K562 (cell line): ENCODE results near the gene TMBIM4. TPM values are rescaled to one million over a fixed set of nuclear protein-coding genes. Genes with fewer than 3 reads are reported as not detected.

Experiments used
- CBX8 ChIP-seq: fragments of 200-600 bp; sonication (generic); IDR thresholded peaks from 2 replicates; pipeline ENCODE4 v1.6.1; 2012; ENCODE audit warnings: borderline replicate concordance, mixed run types, low read depth, mild to moderate bottlenecking, moderate library complexity, mixed read lengths, low read length, control low read depth, inconsistent platforms; ENCODE audit not compliant: poor library complexity, severe bottlenecking; ENCODE audit errors: extremely low read depth
- CCAR2 ChIP-seq: fragments of 200-400 bp; formaldehyde crosslinking; IDR thresholded peaks from 2 replicates; pipeline ENCODE4 v1.6.1; 2017; ENCODE audit warnings: mild to moderate bottlenecking, low read depth, low read length
- CEBPG ChIP-seq, 3 experiments: fragments of 200-800 bp in 1 of 3; sonication (Bioruptor generic) in 1 of 3; sonication (generic) in 1 of 3; formaldehyde crosslinking in 1 of 3; IDR thresholded peaks in 2 of 3; conservative IDR thresholded peaks in 1 of 3; 2 replicates each; pipeline versions ENCODE4 v1.6.1 to v1.8.0; 2016 to 2022; ENCODE audit warnings: missing compliant biosample characterization in 2 of 3, missing genetic modification characterization in 2 of 3, mild to moderate bottlenecking in 1 of 3, missing genetic modification reagents in 1 of 3
- CLOCK ChIP-seq: fragments of 250-450 bp; sonication (Bioruptor Pico); IDR thresholded peaks from 2 replicates; pipeline ENCODE4 v1.4.0; 2020; ENCODE audit warnings: mild to moderate bottlenecking, moderate library complexity, borderline replicate concordance
- DNMT1 ChIP-seq: fragments of 450-650 bp; IDR thresholded peaks from 2 replicates; pipeline ENCODE4 v1.6.1; 2016; ENCODE audit warnings: antibody characterized with exemption, mild to moderate bottlenecking
- GTF2A2 ChIP-seq: IDR thresholded peaks from 2 replicates; pipeline ENCODE4 v1.6.1; 2016; ENCODE audit warnings: mild to moderate bottlenecking, missing genetic modification characterization, missing compliant biosample characterization
- NFE2L1 ChIP-seq: fragments of 450-650 bp; IDR thresholded peaks from 2 replicates; pipeline ENCODE4 v1.6.1; 2016; ENCODE audit warnings: missing genetic modification characterization, low read depth, mild to moderate bottlenecking, missing compliant biosample characterization, moderate library complexity, borderline replicate concordance
- PHF8 ChIP-seq: fragments of 200-600 bp; sonication (generic); IDR thresholded peaks from 2 replicates; pipeline ENCODE4 v1.6.1; 2012; ENCODE audit warnings: mixed run types, mild to moderate bottlenecking, inconsistent platforms, low read length, moderate library complexity, borderline replicate concordance
- SMARCA4 ChIP-seq: fragments of 450-650 bp; IDR thresholded peaks from 2 replicates; pipeline ENCODE4 v1.6.1; 2016
- STAG1 ChIP-seq: sonication (generic); formaldehyde crosslinking; IDR thresholded peaks from 2 replicates; pipeline ENCODE4 v1.5.0; 2020; ENCODE audit warnings: missing genetic modification reagents, borderline replicate concordance
- TSHZ1 ChIP-seq: fragments of 250-450 bp; sonication (Bioruptor Pico); IDR thresholded peaks from 2 replicates; pipeline ENCODE4 v1.4.0; 2020; ENCODE audit warnings: mild to moderate bottlenecking, moderate library complexity
- ZC3H8 ChIP-seq: fragments of 450-650 bp; IDR thresholded peaks from 2 replicates; pipeline ENCODE4 v1.6.1; 2017
- ZNF134 ChIP-seq: fragments of 250-450 bp; sonication (Bioruptor Pico); conservative IDR thresholded peaks from 2 replicates; pipeline ENCODE4 v1.4.0; 2020
- ZNF41 ChIP-seq: fragments of 250-450 bp; sonication (Bioruptor Pico); conservative IDR thresholded peaks from 2 replicates; pipeline ENCODE4 v1.4.0; 2020; ENCODE audit warnings: mild to moderate bottlenecking
- ZNF785 ChIP-seq: fragments of 250-450 bp; sonication (Bioruptor Pico); IDR thresholded peaks from 2 replicates; pipeline ENCODE4 v1.4.0; 2020; ENCODE audit warnings: mild to moderate bottlenecking
- polyA plus RNA-seq, 8 experiments: library from polyadenylated mRNA; depleted of rRNA in 4 of 8; stranded (reverse) in 5 of 8; unstranded in 3 of 8; fragments of >200 nt; fragmentation: Nextera tagmentation in 2 of 8; fragmentation: Illumina TruSeq in 1 of 8; extraction: Ambion mirVana in 2 of 8; extraction: Trizol in 1 of 8; gene quantifications; 2 replicates each; pipeline versions ENCODE4 v1.2.1 to v1.2.3, GENCODE V29; 2011 to 2014; ENCODE audit warnings: inconsistent platforms in 1 of 8, missing spikeins in 1 of 8
- total RNA-seq, 7 experiments: library from RNA; depleted of rRNA in 6 of 7; stranded (reverse); fragments of >200 nt in 6 of 7; fragmentation: Illumina TruSeq in 2 of 7; extraction: Trizol in 2 of 7; gene quantifications; 2 replicates each; pipeline versions ENCODE4 v1.2.1 to v1.2.3, GENCODE V29; 2011 to 2021; ENCODE audit warnings: low replicate concordance in 1 of 7
- TF ChIP-seq, protein P1 (sequence below): IDR thresholded peaks from 2 replicates; pipeline ENCODE4 v1.6.1; 2016; ENCODE audit warnings: missing genetic modification characterization, missing compliant biosample characterization
- TF ChIP-seq, protein P2 (sequence below): fragments of 250-450 bp; sonication (Bioruptor Pico); IDR thresholded peaks from 2 replicates; pipeline ENCODE4 v1.4.0; 2020; ENCODE audit warnings: mild to moderate bottlenecking, moderate library complexity

The TMBIM4 gene
- total and polyA plus RNA-seq, 9 of the 15 experiments (the other 6 are each of a cell fraction or from before 2014, with no cell fraction given), result 18.6 to 272 (median 50.0) TPM

GRCh38 chr12:66169221-66170170, at the start of gene TMBIM4 (continued):
- no peak for TF ChIP-seq CBX8
- no peak for TF ChIP-seq STAG1 (CRISPR knock-in tag)
- TF ChIP-seq CCAR2, result no peak
- no peak for TF ChIP-seq ZNF41 (CRISPR knock-in tag)
- no peak for TF ChIP-seq ZNF134 (CRISPR knock-in tag)
- TF ChIP-seq NFE2L1 (tag), result no peak
- TF ChIP-seq DNMT1, result no peak
- TF ChIP-seq TSHZ1, result no peak
- TF ChIP-seq ZC3H8, result no peak
- TF ChIP-seq CLOCK, result no peak
- no peak for TF ChIP-seq GTF2A2
- TF ChIP-seq CEBPG (CRISPR knock-in tag; IDR thresholded peaks at IDR 0.05), result peak; percentile 78
- peak; percentile 91 to 96 for TF ChIP-seq CEBPG (tag; conservative IDR thresholded peaks at IDR 0.05 in 1 of 2, IDR thresholded peaks at IDR 0.05 in 1 of 2)
- TF ChIP-seq SMARCA4, result peak; percentile 20; the same call in 1 of the 2 replicates
- TF ChIP-seq PHF8, result peak; percentile 90
- TF ChIP-seq, protein P1, sequence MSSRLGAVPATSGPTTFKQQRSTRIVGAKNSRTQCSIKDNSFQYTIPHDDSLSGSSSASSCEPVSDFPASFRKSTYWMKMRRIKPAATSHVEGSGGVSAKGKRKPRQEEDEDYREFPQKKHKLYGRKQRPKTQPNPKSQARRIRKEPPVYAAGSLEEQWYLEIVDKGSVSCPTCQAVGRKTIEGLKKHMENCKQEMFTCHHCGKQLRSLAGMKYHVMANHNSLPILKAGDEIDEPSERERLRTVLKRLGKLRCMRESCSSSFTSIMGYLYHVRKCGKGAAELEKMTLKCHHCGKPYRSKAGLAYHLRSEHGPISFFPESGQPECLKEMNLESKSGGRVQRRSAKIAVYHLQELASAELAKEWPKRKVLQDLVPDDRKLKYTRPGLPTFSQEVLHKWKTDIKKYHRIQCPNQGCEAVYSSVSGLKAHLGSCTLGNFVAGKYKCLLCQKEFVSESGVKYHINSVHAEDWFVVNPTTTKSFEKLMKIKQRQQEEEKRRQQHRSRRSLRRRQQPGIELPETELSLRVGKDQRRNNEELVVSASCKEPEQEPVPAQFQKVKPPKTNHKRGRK (tag), result no peak
- no peak for TF ChIP-seq ZNF785 (CRISPR knock-in tag)
- TF ChIP-seq, protein P2, sequence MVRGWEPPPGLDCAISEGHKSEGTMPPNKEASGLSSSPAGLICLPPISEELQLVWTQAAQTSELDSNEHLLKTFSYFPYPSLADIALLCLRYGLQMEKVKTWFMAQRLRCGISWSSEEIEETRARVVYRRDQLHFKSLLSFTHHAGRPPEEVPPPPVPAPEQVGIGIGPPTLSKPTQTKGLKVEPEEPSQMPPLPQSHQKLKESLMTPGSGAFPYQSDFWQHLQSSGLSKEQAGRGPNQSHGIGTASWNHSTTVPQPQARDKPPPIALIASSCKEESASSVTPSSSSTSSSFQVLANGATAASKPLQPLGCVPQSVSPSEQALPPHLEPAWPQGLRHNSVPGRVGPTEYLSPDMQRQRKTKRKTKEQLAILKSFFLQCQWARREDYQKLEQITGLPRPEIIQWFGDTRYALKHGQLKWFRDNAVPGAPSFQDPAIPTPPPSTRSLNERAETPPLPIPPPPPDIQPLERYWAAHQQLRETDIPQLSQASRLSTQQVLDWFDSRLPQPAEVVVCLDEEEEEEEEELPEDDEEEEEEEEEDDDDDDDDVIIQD (CRISPR knock-in tag), result no peak
